Glutamatergic neuron (in vitro differentiated cells): ENCODE data around the gene RHOH. TPM values are rescaled to one million over a fixed set of nuclear protein-coding genes. Genes with fewer than 3 reads are reported as not detected.

ENCODE experiments used
- DNase-seq: peaks from one replicate; pipeline ENCODE4 v3.0.0; 2022
- H3K27ac Mint-ChIP-seq: one replicate; pipeline ENCODE4 v1.8.0; 2020; ENCODE audit warnings: mild to moderate bottlenecking, mixed read lengths, inconsistent platforms; ENCODE audit not compliant: unreplicated experiment
- H3K27me3 Mint-ChIP-seq: one replicate; pipeline ENCODE4 v1.8.0; 2020; ENCODE audit warnings: mild to moderate bottlenecking, moderate library complexity, mixed read lengths, inconsistent platforms; ENCODE audit not compliant: unreplicated experiment
- H3K36me3 Mint-ChIP-seq: one replicate; pipeline ENCODE4 v1.8.0; 2020; ENCODE audit warnings: mild to moderate bottlenecking, mixed read lengths, inconsistent platforms; ENCODE audit not compliant: unreplicated experiment
- H3K4me1 Mint-ChIP-seq: one replicate; pipeline ENCODE4 v1.8.0; 2020; ENCODE audit warnings: mild to moderate bottlenecking, low read depth, mixed read lengths, inconsistent platforms; ENCODE audit not compliant: unreplicated experiment
- H3K4me3 Mint-ChIP-seq: one replicate; pipeline ENCODE4 v1.8.0; 2020; ENCODE audit warnings: mild to moderate bottlenecking, mixed read lengths, inconsistent platforms; ENCODE audit not compliant: unreplicated experiment
- H3K9me3 Mint-ChIP-seq: one replicate; pipeline ENCODE4 v1.8.0; 2020; ENCODE audit warnings: mild to moderate bottlenecking, moderate library complexity, mixed read lengths, inconsistent platforms; ENCODE audit not compliant: unreplicated experiment
- CTCF ChIP-seq: fragments of 200-600 bp; sonication (generic); IDR thresholded peaks from one replicate; pipeline ENCODE4 v1.5.0; 2021; ENCODE audit not compliant: partially characterized antibody, unreplicated experiment
- total RNA-seq: library from RNA; stranded (reverse); fragmentation: NEBNext Ultra II Directional; extraction: Animal tissue kit (Norgen Biotek cat#: 25700); gene quantifications from one replicate; pipeline ENCODE4 v1.2.1, GENCODE V29; 2021; ENCODE audit not compliant: unreplicated experiment

The RHOH gene
- total RNA-seq, 1 donor from 2014 or later: not detected

GRCh38 chr4:40190465-40190864 lies 6.4 kb upstream of the RHOH start:
- no peaks in the 10 kb centered on the region for H3K9me3 Mint-ChIP-seq
- no peak for DNase-seq
- H3K36me3 Mint-ChIP-seq: no peaks in the 10 kb centered on the region
- H3K4me1 Mint-ChIP-seq: peaks cover 3% of the 10 kb centered on the region
- no peaks in the 10 kb centered on the region for H3K27me3 Mint-ChIP-seq
- TF ChIP-seq CTCF: no peak
- H3K27ac Mint-ChIP-seq: no peak overlapping the region
- no peak overlapping the region for H3K4me3 Mint-ChIP-seq

- Mint-ChIP-seq H3K27me3 (no peaks in the 10 kb centered on the region), H3K4me3 (no peak overlapping the region), H3K27ac (no peak overlapping the region), H3K36me3 (no peaks in the 10 kb centered on the region), H3K9me3 (no peaks in the 10 kb centered on the region), H3K4me1 (peaks cover 3% of the 10 kb centered on the region)
- TF ChIP-seq CTCF: no peak
- no peak for DNase-seq
These were observed 5.7 kb upstream of the RHOH start for GRCh38 chr4:40190880-40191815.

GRCh38 chr4:40192114-40193015 lies 4.5 kb upstream of the RHOH start:
- H3K36me3 Mint-ChIP-seq: no peaks in the 10 kb centered on the region
- H3K27ac Mint-ChIP-seq: peak overlapping the region; percentile 18
- H3K4me3 Mint-ChIP-seq: no peak overlapping the region
- TF ChIP-seq CTCF: no peak
- H3K27me3 Mint-ChIP-seq: no peaks in the 10 kb centered on the region
- no peaks in the 10 kb centered on the region for H3K9me3 Mint-ChIP-seq
- peaks cover 3% of the 10 kb centered on the region for H3K4me1 Mint-ChIP-seq
- no peak for DNase-seq

GRCh38 chr4:40193016-40193571 lies 3.7 kb upstream of the RHOH start:
- Mint-ChIP-seq H3K4me1 (peaks cover 3% of the 10 kb centered on the region), H3K4me3 (no peak overlapping the region), H3K27ac (no peak overlapping the region), H3K9me3 (no peaks in the 10 kb centered on the region), H3K27me3 (no peaks in the 10 kb centered on the region), H3K36me3 (no peaks in the 10 kb centered on the region)
- TF ChIP-seq CTCF: no peak
- DNase-seq: no peak
